ENCODE results near the gene TMBIM6.
"Not testable (repeated sequence)": the region's sequence is repeated elsewhere in the genome, so short reads cannot be mapped to it uniquely, and the experiment has no call there.

TMBIM6 gene

DNA sequence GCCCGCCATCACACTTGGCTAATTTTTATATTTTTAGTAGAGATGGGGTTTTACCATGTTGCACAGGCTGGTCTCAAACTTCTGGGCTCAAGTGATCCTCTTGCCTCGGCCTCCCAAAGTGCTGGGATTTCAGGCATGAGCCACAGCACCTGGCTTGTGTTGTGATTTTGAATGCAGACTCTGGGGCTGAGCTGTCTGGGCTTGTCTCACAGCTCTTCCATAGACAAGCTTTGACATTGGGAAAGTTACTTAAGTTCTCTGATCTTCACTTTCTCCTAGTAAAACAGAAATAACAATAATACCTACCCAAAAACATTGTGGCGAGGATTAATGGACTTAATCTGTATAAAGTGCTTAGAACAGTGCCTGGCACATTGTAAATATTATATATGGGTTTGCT lies 36.0 kb downstream of the TMBIM6 start:
- no peak for DNase-seq

DNA sequence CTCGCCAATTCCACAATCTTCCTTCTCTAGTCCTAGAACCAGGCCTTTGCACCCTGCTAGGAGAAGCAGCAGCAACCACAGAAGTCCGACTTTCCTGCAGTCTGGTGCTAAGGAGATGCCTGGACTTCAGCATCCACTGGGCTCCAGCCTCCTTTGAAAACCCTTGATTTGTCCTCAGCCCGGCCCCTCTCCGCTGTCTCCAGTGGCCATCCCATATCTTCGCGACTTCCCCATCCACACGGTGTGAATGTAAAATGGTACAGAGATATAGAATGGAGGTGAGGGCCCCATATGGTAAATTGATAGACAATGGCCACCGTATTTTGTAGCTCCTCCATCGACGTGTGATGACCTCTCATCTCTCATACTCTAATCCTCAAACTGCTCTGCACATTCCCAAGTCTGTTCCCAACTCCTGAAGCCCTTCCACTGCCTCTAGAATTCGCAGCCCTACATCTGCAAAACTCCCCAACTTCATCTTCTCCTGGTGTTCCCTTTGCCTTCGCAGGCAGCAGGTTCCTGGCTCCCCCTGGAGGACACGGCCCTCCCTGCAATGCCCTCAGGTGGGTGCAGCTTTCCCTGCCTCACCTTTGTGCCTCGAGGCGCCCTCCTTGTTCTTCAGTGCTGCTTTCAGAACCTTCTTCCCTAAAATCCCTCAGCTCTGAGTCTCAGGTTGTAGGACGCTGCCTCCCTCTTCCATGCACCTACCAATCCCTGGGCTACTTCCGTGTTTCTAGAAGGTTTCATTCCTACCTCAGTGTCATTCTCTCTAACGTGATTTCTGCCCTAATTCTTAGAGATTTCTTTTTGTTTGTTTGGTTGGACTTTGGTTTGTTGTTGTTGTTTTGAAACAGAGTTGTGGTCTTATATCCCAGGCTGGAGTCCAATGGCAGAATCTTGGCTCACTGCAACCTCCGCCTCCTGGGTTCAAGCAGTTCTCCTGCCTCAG lies 36.7 kb downstream of the TMBIM6 start:
- DNase-seq: peak; percentile 92

DNA sequence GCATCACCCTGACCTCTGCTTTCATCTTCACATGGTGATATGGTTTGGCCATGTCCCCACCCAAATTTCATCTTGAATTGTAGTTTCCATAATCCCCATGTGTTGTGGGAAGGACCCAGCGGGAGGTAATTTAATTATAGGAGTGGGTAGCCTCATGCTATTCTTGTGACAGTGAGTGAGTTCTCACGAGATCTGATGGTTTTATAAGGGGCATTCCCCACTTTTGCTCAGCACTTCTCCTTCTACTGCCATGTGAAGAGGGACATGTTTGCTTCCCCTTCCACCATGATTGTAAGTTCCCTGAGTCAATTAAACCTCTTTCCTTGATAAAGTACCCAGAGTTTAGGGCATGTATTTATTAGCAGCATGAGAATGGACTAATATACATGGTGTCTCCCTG lies 38.2 kb downstream of the TMBIM6 start:
- no peak for DNase-seq

DNA sequence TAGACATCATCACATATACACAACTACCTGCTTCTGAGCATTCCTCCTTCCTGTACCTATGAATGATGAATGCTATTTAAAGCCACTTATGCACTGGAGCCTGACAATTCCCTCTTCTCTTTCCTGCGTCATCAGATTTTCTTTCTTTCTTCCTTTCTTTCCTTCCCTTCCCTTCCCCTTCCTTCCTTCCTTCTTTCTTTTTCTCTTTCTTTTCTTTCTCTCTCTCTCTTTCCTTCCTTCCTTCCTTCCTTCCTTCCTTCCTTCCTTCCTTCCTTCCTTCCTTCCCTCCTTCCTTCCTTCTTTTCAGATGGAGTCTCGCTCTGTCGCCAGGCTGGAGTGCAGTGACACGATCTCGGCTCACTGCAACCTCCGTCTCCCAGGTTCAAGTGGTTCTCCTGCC lies 39.6 kb downstream of the TMBIM6 start:
- DNase-seq: not testable (repeated sequence)

DNA sequence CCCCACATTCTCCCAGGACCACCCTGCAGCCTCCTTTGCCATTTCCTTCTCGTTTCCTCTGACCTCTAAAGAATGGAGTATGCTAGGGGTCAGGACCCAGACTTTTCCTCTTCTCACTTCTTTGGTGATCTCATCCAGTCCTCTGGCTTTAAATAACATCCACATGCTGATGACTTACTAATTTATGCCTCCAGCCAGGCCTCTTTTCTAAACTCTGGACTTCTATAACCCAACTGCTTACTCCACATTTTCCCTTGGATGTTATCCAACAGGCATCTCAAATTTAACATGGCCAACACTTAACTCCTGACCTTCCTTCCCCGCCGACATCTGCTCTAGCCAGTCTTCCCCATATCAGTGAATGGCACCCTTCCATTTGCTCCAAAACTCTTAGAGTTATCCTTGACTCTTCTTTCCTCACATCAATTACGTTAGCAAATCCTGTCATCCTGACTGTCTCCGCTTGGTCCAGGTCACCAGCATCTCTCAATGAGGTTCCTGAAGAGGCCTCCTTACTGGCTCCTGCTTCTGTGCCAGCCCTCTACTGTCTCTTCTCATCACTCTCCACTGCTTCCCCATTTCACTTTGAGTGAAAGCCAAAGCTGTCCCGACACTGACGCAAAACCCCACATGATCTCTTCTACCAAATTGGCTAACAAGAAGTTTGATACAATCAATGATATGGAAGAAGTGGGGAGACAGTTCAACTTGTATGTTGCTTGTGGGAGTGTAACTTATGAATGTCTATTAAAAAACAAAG lies 42.7 kb downstream of the TMBIM6 start:
- no peak for DNase-seq

DNA sequence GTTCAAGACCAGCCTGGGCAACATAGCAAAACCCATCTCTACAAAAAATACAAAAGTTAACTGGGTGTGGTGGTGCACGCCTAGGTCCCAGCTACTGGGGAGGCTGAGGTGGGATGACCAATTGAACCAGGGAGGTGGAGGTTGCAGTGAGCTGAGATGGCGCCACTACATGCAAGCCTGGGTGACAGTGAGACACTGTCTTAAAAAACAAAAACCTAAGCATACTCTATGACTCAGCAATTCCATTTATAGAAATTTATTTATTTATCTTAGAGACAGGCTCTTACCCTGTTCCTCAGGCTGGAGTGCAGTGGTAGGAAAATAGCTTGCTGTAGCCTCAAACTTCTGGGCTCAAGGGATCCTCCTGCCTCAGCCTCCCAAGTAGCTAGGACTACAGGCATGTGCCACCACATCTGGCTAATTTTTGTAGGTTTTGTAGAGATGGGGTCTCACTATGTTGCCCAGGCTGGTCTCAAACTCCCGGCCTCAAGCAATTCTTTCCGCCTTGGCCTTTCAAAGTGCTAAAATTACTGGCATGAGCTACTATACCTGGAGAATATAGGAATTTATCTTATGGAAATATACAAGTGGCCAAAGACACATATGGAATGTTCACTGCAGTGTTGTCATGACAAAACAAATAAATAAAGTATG lies 43.5 kb downstream of the TMBIM6 start:
- DNase-seq: no peak

DNA sequence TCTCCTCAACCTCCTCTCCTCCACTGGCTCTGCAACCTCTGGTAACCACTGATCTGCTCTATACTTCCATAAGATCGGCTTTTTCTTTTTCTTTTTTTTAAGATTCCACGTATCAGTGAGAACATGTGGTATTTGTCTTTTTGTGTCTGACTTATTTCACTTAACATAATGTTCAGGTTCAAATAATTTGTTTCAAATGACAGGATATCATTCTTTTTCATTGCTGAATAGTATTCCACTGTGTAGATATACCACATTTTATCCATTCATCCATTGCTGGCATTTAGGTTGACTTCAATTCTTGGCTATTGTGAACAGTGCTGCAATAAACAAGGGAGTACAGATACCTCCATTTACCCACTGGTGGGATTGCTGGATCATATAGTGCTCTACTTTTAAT lies 46.3 kb downstream of the TMBIM6 start:
- DNase-seq: no peak

DNA sequence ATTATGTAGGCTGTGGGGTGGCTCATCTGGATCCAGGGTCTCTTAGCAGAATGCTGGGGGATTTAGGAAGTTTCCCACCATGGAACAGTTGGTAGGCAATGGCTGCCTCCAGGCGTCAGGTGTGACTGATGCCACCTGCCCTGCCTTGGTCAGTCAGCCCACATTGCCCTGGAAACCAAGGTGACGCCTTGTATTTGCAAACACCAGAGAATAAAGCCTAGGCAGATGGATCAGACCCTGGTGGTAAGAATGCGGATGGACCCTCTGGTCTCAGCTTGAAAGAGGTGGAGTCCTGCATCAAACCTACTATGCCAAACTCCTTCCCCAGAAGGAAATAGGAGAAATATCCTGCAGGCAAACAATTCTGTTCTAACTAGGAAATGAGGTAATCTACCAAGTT lies 48.6 kb downstream of the TMBIM6 start:
- DNase-seq: no peak

DNA sequence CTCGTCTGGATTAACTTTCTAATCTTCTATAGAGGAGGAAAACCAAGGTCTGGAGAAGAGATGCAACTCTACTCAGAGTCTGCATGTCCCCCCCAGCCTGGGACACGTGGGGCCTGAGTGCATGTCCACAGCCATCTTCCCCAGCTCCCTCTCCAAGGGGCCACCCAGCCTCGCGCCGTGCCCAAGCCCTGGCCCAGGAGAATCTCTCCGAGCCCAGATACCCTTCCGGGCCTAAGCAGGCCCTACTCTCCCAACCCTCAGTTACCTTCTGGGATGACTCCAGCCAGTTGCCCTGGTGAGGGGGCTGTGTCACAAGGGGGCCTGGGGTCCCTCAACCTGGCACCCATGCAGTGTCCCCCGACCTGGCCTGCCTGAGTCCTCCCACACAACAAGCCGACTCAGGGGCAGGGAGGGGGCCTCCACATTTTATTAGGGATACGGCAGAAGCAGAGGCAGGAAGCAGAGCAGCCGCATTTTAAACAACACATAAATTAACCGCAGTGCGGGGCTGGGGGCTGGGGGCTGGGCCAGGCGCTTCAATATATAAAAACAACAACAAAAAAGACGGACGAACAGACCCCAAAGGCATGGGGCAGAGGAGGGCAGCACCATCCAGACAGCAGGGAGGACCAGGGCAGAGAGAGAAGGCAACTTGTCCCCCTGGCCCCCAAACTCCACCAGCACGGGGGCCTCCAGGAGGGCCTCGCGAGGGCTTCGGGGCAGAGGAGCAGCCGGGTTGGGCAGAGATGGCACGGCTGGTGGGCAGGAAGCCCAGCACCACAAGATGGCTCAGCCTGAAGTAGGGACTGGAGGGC lies 49.6 kb downstream of the TMBIM6 start:
- DNase-seq: no peak

DNA sequence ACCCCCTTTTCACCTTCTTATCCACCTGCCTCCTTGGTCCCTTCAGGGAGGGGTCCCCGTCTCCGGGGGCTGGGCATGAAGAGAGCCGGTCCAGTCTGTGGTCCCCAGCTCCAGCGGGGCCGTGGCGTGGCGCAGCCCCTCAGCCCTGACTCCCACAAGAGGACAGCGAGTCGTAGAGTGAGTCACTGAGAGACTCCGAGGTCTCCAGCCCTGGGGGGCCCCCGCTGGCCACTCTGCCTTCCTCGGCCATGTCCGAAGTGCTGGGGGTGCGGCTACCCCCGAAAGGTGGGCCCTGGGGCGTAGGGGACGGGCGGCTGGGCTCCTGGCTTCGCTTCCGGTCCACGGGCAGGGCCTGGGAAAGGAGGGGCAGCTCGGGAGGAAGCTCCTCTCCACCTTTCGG lies 50.3 kb downstream of the TMBIM6 start:
- DNase-seq: no peak

DNA sequence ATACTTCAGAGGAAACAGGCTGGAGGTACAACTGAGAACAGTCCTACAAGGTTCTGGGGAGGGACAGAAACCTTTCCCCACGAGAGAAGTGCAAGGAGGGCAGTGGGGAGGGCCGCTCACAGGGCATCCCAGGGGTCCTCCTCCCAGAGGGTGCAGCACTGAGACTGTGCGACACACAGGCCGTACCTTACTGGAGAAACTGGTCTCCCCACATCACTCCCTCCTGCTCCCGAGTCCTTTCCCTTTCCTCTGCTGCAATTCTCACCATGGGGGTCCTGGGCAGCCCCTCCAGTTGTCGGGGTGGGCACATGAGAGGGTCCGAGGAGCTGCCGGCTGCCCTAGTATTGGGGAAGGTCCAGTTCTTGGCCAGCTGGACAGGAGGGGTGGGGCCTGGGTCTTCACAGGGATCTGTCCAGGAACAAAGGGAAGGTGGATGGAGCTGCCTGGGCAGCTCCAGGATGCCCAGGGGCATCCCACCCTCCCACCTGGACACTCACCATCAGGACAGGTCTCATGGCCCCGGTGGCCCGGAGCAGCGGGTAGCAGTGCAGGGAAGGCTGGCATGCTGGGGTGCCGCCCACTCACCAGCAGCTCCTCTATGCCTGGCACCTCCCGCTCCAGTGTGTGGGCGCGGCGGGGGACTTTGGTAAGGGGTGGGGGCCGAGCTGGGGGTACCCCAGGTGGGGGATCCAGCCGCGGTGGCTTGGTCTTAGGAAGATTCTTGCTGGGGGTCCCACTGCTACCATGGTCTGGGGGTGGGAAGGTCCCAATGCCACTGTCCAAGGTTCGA lies 51.0 kb downstream of the TMBIM6 start:
- DNase-seq: no peak

DNA sequence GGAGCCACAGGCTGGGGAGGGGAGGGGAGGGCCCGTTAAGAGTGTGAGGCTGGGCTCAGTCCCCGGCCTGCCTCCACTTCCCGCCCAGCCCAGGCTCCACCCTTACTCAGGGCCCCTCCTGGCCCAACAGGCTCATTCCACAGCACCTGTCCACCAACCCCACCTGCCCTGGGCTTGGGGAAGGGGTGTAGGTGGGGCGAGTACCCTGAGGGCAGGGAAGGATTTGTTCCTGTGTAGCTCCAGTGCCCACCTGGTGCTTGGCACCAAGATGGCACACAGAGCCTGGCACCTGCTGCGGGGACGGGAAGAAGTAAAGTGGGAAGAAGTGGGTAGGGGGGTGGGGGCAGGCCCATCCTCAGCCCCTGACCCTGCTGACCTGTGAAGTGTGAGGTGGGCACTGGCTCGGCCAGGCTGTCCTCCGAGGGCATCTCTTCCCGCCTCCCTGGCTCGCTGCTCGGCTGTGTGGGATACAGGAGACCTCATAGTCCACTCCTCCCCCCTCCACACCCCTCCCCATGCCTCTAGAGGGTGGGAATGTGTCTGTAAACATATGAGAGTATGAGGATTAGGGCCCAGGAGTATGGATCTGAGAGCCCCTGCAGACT lies 51.7 kb downstream of the TMBIM6 start:
- no peak for DNase-seq

DNA sequence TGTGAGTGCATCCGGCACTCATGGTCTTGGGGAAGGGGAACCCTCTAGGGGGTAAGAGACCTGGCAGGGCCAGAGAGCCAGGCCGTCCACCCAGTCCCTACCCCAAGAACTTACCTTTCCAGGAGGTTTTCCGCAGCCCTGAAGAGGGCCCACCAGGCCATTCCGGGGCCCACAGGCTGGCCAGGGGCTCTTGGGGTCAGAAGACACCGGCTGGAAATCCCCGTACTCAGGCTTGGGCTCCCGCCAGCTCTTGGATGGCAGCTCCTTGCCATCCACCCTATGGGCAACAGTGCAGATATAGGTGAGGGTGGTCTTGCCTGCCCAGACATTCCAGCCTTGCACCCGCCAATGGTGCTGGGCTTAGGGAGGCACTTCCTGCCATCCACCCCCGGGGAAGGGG lies 52.3 kb downstream of the TMBIM6 start:
- DNase-seq: no peak

DNA sequence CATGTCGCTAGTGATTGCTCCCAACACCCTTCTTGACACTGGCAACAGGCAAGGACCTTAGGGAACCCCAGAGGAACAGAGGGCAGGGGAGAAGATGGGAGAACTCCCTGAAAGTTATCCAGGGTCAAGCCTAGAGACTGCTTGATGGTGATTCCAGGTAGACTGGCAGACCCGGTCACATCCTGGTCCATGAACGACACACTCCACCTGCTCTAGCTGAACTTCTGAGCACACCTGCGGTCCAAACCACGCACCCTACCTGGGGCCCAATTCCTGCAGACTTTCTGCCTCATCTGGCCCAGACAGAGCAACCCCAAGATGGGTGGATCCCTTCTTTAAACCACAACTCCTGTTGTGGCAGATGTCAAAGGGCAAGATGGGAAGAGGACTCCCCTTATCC lies 52.7 kb downstream of the TMBIM6 start:
- no peak for DNase-seq

DNA sequence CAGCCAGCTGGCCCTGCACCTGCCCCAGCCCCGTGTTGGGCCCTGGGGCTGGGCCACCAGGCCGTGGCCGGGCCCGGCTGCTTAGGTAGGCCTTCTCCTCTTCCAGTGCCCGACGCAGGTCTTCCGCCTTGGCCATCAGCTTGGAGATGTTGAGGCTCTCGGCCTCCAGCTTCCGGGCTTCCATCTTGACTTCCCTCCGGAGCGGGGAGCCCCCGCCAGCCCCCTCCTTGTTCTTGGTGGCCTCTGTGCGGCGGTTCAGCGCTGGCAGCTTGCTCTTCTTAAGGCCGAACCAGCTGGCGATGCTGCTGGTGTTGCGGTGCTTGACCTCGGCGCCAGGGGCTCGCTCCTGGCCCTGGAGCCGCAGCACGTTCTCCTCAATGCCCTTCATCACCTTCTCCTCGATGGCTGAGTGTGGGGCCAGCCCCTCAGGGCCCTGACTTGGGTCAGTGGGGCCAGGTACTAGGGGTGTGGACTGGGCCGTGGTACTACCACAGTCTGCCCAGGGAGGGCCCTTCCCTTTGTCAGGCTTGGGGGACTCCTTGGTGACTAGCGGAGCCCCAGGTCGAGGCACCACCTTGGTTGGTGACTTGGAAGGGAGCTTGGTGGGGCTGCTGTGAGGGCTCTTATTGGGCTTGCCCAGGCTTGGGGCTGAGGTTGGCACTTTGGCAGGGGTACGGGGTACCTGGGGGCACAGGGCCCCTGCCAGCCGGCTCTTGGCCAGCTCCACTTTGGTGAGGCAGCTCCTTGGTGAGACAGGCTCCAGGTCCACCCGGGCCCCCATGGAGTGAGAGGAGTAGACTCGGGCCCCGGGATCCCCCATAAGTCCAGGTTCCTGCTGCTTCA lies 53.7 kb downstream of the TMBIM6 start:
- DNase-seq: no peak

DNA sequence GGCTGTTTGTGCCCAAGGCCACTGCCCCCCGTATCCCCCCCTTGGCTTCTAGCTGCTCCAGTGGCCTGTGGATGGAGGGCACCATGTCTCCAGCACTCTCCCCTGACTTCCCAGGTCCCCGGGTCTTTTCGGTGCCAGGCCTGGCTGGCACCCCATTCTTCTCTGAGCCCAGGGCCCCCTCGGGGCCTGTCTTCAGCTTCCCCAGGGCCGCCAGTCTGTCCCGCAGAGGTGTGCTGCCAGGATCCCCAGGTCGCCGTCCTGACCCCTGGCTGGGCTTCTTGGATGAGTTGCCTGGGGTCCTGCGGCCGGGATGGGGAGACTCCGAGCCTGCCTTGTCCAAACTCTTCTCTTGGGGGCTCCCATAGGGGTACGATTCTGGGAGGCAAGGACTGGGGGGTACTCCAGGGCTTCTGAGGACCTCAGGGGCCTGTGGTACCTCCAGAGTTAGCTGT lies 54.3 kb downstream of the TMBIM6 start:
- DNase-seq: no peak

DNA sequence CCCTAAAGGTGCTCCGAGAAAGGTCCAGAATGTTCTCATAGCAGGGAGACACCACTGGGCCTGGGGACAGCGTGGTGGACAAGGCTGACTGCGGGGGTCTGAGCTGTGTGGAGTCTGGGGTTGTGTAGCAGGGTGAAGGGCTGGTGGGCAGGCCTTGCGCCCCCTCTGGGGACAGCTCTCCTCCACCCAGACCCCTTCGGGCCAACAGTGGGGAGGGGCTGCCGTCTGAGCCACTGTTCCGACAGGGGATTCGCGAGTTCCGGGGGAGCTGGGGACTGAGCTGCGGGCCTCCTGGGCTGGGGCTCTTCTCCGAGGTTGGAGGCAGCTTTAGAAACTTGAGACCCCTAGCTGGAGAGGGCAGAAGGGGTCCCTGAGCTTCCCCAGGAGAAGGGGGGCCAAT lies 54.8 kb downstream of the TMBIM6 start:
- DNase-seq: no peak

DNA sequence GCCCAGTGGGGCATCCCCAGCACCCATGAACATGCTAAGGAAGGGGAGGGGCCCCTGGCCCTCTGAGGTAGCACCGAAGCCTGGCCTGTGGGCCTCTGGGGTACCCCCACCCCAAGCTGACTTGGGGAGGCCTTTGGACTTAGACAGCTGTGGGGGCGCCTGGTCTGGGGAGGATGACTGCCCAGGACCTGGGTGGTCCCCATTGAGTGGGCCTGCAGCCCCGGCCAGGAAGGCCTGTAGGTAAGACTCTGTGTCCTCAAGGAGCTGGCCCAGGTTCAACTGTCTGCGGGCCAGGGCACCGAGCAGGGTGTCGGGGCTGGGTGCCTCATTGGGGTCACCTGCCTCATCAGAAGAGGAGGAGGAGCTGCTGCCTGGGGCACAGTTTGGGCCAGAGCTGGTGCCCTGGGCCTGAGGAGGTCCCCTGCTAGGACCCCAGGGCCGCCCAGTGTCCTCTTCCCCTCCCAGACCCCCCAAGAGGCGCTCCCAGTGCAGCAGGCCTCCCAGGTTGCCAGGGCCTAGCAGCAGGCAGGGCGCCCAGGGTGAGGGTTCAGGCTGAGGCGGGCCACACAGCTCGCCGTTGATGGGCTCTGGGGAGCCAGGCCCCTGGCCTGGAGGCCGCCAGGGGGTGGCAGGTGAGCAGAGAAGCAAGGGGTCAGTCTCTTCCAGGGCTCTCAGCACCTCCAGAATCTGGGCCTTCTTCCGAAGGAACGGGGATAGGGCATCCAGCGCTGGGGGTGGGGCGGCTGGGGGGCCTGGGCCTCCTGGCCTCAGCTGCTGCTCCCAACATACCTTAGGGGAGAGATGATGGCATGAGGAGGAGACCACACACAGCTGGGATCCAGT lies 55.5 kb downstream of the TMBIM6 start:
- no peak for DNase-seq

DNA sequence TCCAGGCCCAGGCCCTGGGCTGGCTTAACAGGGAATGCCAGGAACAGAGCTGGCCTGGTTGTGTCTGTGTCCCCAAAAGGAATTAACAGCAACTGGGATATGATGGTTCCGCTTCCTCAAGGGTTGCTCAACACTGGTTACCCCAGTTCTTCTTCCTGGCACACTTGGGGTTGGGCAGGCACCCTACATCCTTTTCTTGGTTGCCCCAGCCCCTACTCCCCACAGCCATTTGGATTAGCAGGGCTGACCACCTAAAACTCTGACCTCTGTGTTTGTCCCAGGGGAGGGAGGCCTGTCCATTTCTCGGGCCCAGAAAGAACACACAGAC lies 56.1 kb downstream of the TMBIM6 start:
- no peak for DNase-seq

DNA sequence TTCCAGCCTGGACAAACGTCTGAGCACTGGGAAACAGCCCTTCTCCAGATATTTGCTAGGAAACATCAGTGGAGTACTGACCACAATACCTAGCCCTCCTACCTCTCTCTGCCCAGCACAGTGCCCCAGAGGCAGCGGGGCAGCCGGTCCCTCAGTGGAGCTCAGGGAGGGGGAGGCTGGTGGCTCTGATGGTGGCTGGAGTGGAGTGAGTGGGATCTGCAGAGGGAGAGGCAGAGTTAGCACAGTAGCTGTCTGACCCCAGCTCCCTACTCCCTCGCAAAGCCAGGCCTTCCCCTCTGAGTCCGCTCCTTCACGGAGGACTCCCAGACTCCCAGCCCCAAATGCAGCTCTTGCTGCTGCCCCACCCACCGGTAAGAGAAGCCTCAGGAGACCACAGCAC lies 56.9 kb downstream of the TMBIM6 start:
- no peak for DNase-seq
